Prostate gland (tissue), 2 donors: ENCODE measurements around the gene LPIN1. TPM values are rescaled to one million over a fixed set of nuclear protein-coding genes. Genes with fewer than 3 reads are reported as not detected.

Experiments
- DNase-seq: peaks from one replicate; pipeline ENCODE4 v3.0.0-alpha.2; 2019; ENCODE audit warnings: low spot score
- H3K27ac ChIP-seq, 2 donors: fragments of 200-600 bp; sonication (generic); 2 replicates each; pipeline ENCODE4 v1.5.1; 2017 to 2019
- H3K27me3 ChIP-seq: fragments of 200-600 bp; sonication (generic); replicated peaks from 2 replicates; pipeline ENCODE4 v1.5.1; 2019; ENCODE audit not compliant: insufficient read depth
- H3K36me3 ChIP-seq, 2 donors: fragments of 200-600 bp; sonication (generic); 1 replicate in 1 of 2; 2 replicates in 1 of 2; pipeline versions ENCODE4 v1.5.1 to v1.8.1; 2017 to 2019
- H3K4me1 ChIP-seq: fragments of 200-600 bp; sonication (generic); replicated peaks from 2 replicates; pipeline ENCODE4 v1.5.1; 2019
- H3K4me3 ChIP-seq, 2 donors: fragments of 200-600 bp; sonication (generic); 2 replicates each; pipeline ENCODE4 v1.5.1; 2017 to 2019
- H3K9me3 ChIP-seq: fragments of 200-600 bp; sonication (generic); 2 replicates; pipeline ENCODE4 v1.5.1; 2017
- CTCF ChIP-seq, 4 experiments: fragments of 200-600 bp in 2 of 4; fragments of 450-650 bp in 2 of 4; sonication (generic) in 2 of 4; IDR thresholded peaks; 1 replicate in 3 of 4; 2 replicates in 1 of 4; pipeline ENCODE4 v1.5.1; 2016 to 2019; ENCODE audit warnings: antibody characterized with exemption in 4 of 4, mild to moderate bottlenecking in 2 of 4, moderate library complexity in 2 of 4
- POLR2A ChIP-seq: fragments of 450-650 bp; IDR thresholded peaks from one replicate; pipeline ENCODE4 v1.6.1; 2016; ENCODE audit warnings: antibody characterized with exemption, mild to moderate bottlenecking
- POLR2AphosphoS5 ChIP-seq: sonication (generic); formaldehyde crosslinking; IDR thresholded peaks from one replicate; pipeline ENCODE4 v1.6.1; 2017; ENCODE audit warnings: antibody characterized with exemption
- WGBS: methylation state at CpG from one replicate; pipeline ENCODE4 v1.1.5; 2018; 5-methylcytosine and 5-hydroxymethylcytosine counted together
- intact Hi-C: fragments of 100-400 bp; cut with DNase I; formaldehyde crosslinking; loops from one replicate; pipeline ENCODE4 v1.14.2; 2022
- total RNA-seq, 2 donors: library from RNA; depleted of rRNA; stranded (reverse); fragments of >200 nt; gene quantifications; one replicate each; pipeline ENCODE4 v1.1.0, GENCODE V29; 2016

Gene LPIN1
- total RNA-seq, 2 donors from 2014 or later: 18.2 to 57.1 TPM

- intact Hi-C loops: no loop called here
- no peaks in the 10 kb centered on the region for H3K4me1 ChIP-seq
- no peaks in the 10 kb centered on the region for H3K27me3 ChIP-seq
- TF ChIP-seq POLR2A (no peak), CTCF (IDR thresholded peaks at IDR 0.05) (peak in 1 of 4 experiments; percentile 12), POLR2AphosphoS5 (peak; percentile 99)
- peak overlapping the region; percentile 55 to 65 for H3K27ac ChIP-seq
- peak; percentile 94 for DNase-seq
- H3K36me3 ChIP-seq: no peaks in the 10 kb centered on the region
- WGBS: 22% methylated on average over 10 of the region's 10 CpGs
- no peaks in the 10 kb centered on the region for H3K9me3 ChIP-seq
- H3K4me3 ChIP-seq: no peak overlapping the region
These were observed 2.4 kb upstream of the LPIN1 start for GRCh38 chr2:11743846-11744553.

- TF ChIP-seq POLR2AphosphoS5 (no peak), CTCF (IDR thresholded peaks at IDR 0.05) (peak in 1 of 4 experiments; percentile 24), POLR2A (no peak)
- H3K27me3 ChIP-seq: no peaks in the 10 kb centered on the region
- no peak for DNase-seq
- H3K4me1 ChIP-seq: no peaks in the 10 kb centered on the region
- no peak overlapping the region for H3K4me3 ChIP-seq
- H3K27ac ChIP-seq: peak overlapping the region; percentile 55 to 65
- H3K9me3 ChIP-seq: no peaks in the 10 kb centered on the region
- H3K36me3 ChIP-seq: no peaks in the 10 kb centered on the region
- WGBS: 67% methylated on average over 14 of the region's 14 CpGs
- intact Hi-C loops: loop anchor here (5.0 kb wide), 1 partner anchor 48 kb away; no protein-coding TSS in a partner anchor
These were observed 1.6 kb upstream of the LPIN1 start for GRCh38 chr2:11744631-11745394.

- Histone ChIP-seq H3K27ac (peak overlapping the region; percentile 77 to 82), H3K36me3 (no peaks in the 10 kb centered on the region), H3K27me3 (no peaks in the 10 kb centered on the region), H3K4me1 (no peaks in the 10 kb centered on the region), H3K4me3 (peak overlapping the region; percentile 67 to 68), H3K9me3 (no peaks in the 10 kb centered on the region)
- DNase-seq: no peak
- intact Hi-C loops: loop anchor here (5.0 kb wide), 1 partner anchor 48 kb away; no protein-coding TSS in a partner anchor
- TF ChIP-seq CTCF (IDR thresholded peaks at IDR 0.05) (no peak), POLR2A (no peak), POLR2AphosphoS5 (no peak)
- WGBS: 53% methylated on average over 27 of the region's 27 CpGs
These were observed 638 bp upstream of the LPIN1 start for GRCh38 chr2:11745613-11746375.

- Histone ChIP-seq H3K36me3 (no peaks in the 10 kb centered on the region), H3K4me1 (no peaks in the 10 kb centered on the region), H3K27ac (peak overlapping the region; percentile 77 to 82), H3K27me3 (no peaks in the 10 kb centered on the region), H3K4me3 (peak overlapping the region; percentile 67 to 68), H3K9me3 (no peaks in the 10 kb centered on the region)
- intact Hi-C loops: loop anchor here (5.0 kb wide), 1 partner anchor 50 kb away; no protein-coding TSS in a partner anchor
- WGBS: under 1% methylated on average over 27 of the region's 42 CpGs
- peak; percentile 31 for DNase-seq
- TF ChIP-seq POLR2A: no peak
- TF ChIP-seq CTCF (IDR thresholded peaks at IDR 0.05): no peak
- TF ChIP-seq POLR2AphosphoS5: no peak
These were observed 501 bp downstream of the LPIN1 start for GRCh38 chr2:11746807-11747459.
